CD4-positive, alpha-beta T cell treated with Interleukin-21 for 1 hour (primary cell): Measurements from ENCODE around the gene TRAPPC6A.

ENCODE experiments used
- DNase-seq: peaks from one replicate; pipeline ENCODE4 v3.0.0-alpha.2; 2020

Gene TRAPPC6A, protein sequence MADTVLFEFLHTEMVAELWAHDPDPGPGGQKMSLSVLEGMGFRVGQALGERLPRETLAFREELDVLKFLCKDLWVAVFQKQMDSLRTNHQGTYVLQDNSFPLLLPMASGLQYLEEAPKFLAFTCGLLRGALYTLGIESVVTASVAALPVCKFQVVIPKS

GRCh38 chr19:45177817-45178261, at the start of gene TRAPPC6A:
TSS of gene TRAPPC6A (minus strand) at chr19:45178237. CDS start at chr19:45178218, 19 bp downstream.
- DNase-seq = no peak

DNA sequence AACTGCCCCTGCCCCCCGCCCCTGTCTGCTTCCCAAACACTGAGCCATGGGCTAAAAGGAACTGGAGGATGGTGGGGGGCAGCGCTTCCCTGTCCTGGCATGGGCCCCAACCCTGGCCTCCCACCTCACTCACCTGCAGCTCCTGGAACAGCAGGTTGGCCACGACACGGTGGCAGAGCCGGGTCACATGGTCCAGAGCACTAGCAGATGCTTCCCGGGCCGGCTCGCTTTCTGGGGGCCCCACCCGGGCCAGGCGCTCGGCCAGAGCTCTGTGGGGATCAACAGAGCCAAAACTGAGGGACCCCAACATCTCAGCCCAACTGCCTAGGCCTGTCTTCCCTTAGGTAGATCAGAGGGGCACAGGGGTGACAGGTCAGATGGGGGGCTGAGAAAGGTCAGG, 46.6 kb upstream of the TRAPPC6A start:
- no peak for DNase-seq

DNA sequence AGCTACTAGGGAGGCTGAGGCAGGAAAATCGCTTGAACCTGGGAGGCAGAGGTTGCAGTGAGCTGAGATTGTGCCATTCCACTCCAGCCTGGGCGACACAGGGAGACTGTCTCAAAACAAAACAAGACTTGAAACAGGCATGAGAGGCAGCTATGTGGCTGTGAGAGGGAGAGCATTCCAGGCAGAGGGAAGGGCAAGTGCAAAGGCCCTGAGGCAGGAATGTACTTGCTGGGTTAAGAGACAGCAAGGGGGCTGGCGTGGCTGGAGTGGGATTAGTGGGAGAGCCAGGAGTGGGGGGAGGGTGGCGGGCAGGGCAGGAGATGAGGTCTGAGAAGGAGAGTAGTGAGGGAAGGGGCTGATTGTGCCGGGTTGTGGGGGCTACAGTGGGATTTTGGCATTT, 45.8 kb upstream of the TRAPPC6A start:
- no peak for DNase-seq

- no peak for DNase-seq
These were observed 44.7 kb upstream of the TRAPPC6A start for GRCh38 chr19:45222724-45223123.

DNA sequence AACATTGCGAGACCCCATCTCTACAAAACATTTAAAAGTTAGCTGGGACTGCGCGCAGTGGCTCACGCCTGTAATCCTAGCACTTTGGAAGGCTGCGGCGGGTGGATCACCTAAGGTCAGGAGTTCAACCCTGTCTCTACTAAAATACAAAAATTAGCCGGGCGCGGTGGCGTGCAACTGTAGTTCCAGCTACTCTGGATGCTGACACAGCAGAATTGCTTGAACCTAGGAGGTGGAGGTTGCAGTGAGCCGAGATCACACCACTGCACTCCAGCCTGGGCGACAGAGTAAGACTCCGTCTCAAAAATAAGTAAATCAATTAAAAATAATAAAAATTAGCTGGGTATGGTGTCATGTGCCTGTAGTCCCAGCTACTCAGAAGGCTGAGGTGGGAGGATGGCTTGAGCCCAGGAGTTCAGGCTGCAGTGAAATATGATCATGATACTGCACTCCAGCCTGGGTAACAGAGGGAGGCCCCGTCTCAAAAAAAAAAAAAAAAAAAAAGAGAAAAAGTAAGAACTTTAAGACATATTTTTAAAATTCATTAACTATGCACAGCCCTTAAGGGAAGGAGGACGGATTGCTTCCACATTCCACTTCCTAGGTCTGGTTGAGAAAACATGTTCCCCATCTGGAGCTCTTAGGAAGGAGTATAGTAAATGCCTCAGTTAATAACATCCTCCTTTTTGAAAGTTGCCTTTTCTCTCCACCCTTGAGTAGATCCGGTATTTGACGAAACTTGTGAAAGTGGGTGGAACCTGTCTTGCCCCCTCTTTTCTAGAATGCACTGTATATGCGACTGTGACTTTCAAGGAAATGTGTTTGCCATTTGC, 41.1 kb upstream of the TRAPPC6A start:
- DNase-seq = no peak

DNA sequence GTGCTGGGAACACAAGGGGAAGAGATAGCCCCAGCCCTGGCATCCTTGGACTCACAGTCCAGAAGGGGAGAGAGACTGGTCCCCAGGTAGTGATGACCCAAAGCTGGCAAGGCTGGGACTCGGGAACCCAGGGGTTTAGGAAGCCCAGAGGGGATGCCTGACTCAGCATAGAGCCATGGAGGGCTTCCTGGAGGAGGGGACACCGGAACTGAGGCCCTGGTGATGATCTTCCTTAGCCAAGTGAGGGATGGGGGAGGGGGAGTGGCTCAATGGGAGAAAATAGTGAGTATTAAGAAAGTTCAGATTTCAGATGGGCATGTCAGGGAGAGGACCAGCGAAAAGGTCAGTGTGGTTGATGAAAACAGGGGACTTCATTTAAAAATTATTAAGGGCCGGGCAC, 40.4 kb upstream of the TRAPPC6A start:
- no peak for DNase-seq

DNA sequence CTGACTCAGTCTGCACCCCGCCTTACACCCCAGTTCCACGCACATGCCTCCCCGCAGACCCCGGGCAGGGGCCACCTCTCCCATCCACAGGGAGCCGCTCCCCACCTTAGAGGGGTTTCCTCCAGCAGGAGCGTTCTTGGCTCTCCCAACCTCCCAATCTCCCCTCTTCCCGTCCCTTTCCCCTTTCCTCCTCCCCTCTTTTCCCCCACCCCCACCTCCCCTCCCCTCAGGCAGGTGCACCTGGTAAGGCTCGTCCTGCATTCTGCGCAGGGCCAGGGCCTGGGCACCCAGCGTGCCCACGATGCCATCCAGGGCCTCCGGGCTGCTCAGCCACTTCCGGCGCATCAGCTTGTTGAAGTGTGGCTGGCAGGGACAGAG, 39.9 kb upstream of the TRAPPC6A start:
- DNase-seq = no peak

DNA sequence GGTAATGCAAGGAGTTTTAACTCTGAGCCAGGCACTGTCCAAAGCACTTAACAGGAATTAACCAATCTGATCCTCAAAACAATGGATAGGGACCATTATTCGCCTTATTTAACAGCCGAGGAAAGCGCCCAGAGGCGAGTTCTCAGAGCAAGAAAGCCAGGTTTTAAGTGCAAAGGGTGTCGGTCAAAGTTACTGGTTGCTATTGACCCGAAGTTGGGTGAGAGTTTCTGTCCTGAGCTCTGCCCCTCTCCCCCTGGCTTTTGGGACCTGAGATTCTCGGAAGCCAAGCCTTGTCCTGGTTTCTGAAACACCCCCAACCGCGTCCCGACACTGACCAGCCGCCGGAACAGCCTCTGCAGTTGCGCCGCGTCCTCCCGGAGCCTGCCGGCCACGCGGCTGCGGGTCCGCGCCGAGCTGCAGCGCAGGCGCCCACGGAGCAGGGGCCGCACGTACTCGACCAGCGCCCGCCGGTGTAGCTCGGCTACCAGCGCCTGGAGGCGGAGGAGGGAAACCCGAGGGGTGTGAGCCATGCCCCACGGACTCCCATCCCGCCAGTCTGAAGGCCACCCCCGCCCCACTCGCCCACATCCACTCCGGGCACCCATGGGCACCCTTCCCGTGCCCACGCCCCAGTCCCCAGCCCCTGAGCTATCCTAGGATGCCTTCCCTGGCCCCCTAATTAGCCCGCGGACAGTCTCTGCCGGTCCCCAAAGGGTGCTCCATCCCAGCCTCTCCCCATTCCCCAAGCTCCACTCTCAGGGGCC, 39.3 kb upstream of the TRAPPC6A start:
- DNase-seq = no peak

- no peak for DNase-seq
These were observed 38.6 kb upstream of the TRAPPC6A start for GRCh38 chr19:45216667-45217066.

- no peak for DNase-seq
These were observed 37.6 kb upstream of the TRAPPC6A start for GRCh38 chr19:45215391-45216191.

DNA sequence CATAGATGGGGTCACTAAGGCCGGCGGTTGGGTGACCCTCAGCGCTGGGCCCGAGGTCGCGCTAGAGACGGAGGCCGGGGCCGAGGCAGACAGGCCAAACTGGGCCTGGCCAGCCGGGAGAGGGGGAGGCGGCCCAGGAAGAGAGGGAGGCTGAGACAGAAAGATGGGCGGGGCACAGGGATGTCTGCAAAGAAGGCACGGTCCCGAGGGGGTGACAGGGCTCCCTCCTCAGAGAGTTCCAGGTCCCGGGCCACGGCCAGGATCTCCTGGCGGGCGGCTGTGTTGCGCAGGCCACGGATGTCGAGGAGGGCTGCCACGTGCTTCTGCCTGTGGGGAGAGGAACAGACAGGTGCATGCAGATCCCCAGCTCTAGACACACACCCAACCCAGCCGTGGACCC, 35.0 kb upstream of the TRAPPC6A start:
- DNase-seq = no peak

GRCh38 chr19:45211751-45212381, 33.8 kb upstream of the TRAPPC6A start:
- no peak for DNase-seq

DNA sequence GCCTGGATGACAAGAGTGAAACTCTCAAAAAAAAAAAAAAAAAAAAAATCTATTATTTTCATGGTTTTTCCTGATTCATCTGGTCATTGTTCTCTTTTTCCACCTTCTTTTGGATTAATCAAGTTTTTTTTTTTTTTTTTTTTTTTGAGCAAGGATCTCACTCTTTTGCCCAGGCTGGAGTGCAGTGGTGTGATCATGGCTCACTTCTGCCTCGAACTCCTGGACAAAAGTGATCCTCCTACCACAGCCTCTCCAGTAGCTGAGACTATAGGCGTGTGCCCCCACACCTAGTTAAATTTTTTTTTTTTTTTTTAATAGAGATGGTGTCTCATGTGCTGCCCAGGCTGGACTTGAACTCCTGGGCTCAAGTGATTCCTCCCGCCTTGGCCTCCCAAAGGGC, 28.3 kb upstream of the TRAPPC6A start:
- no peak for DNase-seq

DNA sequence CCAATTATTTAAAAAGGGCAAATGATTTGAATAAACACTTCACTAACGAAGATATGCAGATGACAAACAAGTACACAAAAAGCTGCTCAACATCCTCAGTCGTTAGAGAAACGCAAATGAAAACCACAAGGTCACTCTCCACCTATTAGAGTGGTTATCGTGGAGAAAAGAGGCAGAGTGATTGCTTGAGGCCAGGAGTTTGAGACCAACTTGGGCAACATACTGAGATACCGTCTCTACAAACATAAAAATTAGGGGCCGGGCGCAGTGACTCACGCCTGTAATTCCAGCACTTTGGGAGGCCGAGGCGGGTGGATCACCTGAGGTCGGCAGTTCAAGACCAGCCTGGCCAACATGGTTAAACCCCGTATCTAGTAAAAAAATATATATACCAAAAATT, 27.8 kb upstream of the TRAPPC6A start:
- no peak for DNase-seq

GRCh38 chr19:45202637-45203036, 24.6 kb upstream of the TRAPPC6A start:
- DNase-seq = no peak

DNA sequence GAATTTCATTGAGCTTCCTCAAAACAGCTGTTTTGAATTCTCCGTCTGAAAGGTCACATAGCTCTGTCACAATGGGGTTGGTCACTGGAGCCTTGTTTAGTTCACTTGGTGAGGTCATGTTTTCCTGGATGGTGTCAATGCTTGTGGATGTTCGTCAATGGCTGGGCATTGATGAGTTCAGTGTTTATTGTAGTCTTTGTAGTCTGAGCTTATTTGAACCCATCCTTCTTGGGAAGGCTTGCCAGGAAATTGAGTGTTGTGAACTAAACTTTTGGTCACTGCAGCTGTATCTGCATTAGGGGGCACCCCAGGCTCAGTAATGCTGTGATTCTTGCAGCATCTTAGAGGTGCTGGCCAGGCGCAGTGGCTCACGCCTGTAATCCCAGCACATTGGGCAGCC, 22.5 kb upstream of the TRAPPC6A start:
- no peak for DNase-seq

DNA sequence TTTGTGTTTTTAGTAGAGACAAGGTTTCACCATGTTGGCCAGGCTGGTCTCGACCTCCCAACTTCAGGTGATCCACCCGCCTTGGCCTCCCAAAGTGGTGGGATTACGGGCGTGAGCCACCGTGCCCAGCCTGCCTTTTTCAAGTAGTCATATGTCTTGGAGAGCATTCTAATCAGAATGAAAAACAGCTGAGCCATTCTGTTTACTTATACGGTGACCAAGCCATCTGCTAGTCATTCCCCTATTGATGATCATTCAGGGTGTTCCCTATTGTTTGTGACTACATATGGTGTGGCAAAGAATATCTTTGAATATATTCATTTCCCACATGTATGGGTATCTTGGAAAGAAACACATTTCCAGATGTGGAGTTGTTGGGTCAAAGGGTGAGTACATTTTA, 17.7 kb upstream of the TRAPPC6A start:
- no peak for DNase-seq

GRCh38 chr19:45191375-45191774, 13.3 kb upstream of the TRAPPC6A start:
- no peak for DNase-seq

DNA sequence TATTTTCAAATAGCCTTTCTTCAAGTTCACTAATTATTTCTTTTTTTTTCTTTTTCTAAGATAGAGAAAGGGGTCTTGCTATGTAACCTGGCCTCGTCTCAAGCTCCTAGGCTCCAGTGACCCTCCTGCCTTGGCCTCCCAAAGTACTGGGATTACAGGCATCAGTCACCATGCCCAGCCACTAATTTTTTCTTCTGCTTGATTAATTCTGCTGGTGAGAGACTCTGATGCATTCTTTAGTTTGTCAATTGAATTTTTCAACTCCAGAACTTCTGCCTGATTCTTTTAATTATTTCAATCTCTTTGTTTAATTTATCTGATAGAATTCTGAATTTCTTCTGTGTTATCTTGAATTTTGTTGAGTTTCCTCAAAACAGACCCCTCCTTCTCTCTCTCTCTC, 11.9 kb upstream of the TRAPPC6A start:
- DNase-seq = no peak

- peak; percentile 60 for DNase-seq
These were observed 9.5 kb upstream of the TRAPPC6A start for GRCh38 chr19:45187421-45188100.

GRCh38 chr19:45186509-45187334, 8.7 kb upstream of the TRAPPC6A start:
- DNase-seq = no peak
